22Rv1 (cell line): ENCODE measurements around the gene SOD1.

Experiments
- H3K27ac ChIP-seq: fragments of 450-650 bp; 2 replicates; pipeline ENCODE4 v1.5.1; 2017
- ZFX ChIP-seq: fragments of 450-650 bp; IDR thresholded peaks from 2 replicates; pipeline ENCODE4 v1.6.1; 2017; ENCODE audit warnings: antibody characterized with exemption, borderline replicate concordance
- TF ChIP-seq, protein P1 (sequence below): fragments of 450-650 bp; IDR thresholded peaks from 2 replicates; pipeline ENCODE4 v1.5.1; 2017; ENCODE audit warnings: mild to moderate bottlenecking

The SOD1 gene

GRCh38 chr21:31707499-31707898 lies 48.0 kb downstream of the SOD1 start:
- no peak overlapping the region for H3K27ac ChIP-seq
- TF ChIP-seq ZFX = no peak
- TF ChIP-seq, protein P1, sequence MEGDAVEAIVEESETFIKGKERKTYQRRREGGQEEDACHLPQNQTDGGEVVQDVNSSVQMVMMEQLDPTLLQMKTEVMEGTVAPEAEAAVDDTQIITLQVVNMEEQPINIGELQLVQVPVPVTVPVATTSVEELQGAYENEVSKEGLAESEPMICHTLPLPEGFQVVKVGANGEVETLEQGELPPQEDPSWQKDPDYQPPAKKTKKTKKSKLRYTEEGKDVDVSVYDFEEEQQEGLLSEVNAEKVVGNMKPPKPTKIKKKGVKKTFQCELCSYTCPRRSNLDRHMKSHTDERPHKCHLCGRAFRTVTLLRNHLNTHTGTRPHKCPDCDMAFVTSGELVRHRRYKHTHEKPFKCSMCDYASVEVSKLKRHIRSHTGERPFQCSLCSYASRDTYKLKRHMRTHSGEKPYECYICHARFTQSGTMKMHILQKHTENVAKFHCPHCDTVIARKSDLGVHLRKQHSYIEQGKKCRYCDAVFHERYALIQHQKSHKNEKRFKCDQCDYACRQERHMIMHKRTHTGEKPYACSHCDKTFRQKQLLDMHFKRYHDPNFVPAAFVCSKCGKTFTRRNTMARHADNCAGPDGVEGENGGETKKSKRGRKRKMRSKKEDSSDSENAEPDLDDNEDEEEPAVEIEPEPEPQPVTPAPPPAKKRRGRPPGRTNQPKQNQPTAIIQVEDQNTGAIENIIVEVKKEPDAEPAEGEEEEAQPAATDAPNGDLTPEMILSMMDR = no peak

GRCh38 chr21:31708541-31708940 lies 49.0 kb downstream of the SOD1 start:
- no peak for TF ChIP-seq ZFX
- TF ChIP-seq, protein P1 = no peak
- H3K27ac ChIP-seq = no peak overlapping the region

GRCh38 chr21:31710586-31710985 lies 51.1 kb downstream of the SOD1 start:
- no peak overlapping the region for H3K27ac ChIP-seq
- TF ChIP-seq, protein P1 = no peak
- TF ChIP-seq ZFX = no peak

DNA sequence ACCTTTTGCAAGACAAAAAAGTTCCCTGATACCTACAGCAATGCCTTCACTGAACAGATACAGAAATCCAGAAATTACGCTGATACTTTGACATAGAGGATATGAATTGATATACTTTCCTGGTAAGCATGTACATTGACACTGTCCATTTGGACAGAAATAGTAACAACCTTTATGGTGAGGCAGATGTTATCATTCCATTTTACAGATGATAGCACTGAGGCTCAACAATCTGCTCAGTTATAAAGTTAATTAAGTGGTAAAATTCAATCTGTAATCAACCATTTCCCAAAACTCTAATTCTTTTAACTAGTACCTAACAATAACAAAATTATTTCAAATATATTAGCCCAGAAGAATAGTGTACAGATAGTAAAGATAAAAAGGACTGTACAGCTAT lies 51.8 kb downstream of the SOD1 start:
- H3K27ac ChIP-seq = no peak overlapping the region
- no peak for TF ChIP-seq ZFX
- TF ChIP-seq, protein P1 = no peak

- TF ChIP-seq ZFX = no peak
- TF ChIP-seq, protein P1 = no peak
- no peak overlapping the region for H3K27ac ChIP-seq
Measured at GRCh38 chr21:31711745-31712285, 52.3 kb downstream of the SOD1 start.

DNA sequence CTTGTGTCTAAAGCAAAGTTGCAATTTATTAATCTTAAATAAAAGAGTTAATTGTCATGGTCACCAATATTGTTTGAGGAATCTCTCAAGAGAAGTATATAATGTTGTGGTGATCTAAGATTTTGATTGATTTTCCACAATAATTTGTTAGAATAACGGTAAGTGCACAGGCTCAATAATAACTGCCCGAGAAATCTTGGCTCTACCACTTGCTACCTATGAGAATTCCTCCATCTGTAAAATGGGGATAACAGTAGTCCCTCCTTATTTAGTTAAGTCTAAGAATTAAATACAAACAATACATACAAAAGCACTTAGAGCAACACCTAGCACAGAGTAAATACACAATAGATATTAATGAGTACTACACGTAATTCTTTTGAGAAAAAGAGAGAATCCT lies 53.6 kb downstream of the SOD1 start:
- H3K27ac ChIP-seq = no peak overlapping the region

More for the DNA sequence above, 53.6 kb downstream of the SOD1 start:
- TF ChIP-seq, protein P1 = no peak
- no peak for TF ChIP-seq ZFX
